ENCODE results near the gene RAVER2. TPM values are rescaled to one million over a fixed set of nuclear protein-coding genes. Genes with fewer than 3 reads are reported as not detected.

Gene RAVER2
- total RNA-seq, 1 donor from 2014 or later, result 10.1 TPM

DNA sequence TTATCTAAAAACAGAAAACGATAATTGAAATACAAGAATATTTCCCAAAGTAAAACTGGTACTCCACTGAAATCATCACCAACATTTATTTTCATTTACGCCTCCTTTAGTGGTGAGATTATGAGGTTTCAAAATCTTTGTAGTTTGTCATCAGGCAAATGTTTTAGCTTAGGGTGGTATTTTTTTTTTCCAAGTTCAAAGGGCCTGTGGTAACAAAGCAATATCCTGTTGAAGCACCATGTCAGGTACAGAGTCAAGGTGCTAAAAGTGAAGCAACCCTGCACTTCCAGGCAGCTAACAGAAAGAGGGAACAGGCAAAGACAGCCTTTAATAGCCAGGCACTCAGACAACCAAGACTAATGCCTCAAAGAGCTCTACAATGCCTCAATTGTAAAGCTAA, 132.3 kb downstream of the RAVER2 start:
- no peak for DNase-seq (ENCODE audit: low spot score)

DNA sequence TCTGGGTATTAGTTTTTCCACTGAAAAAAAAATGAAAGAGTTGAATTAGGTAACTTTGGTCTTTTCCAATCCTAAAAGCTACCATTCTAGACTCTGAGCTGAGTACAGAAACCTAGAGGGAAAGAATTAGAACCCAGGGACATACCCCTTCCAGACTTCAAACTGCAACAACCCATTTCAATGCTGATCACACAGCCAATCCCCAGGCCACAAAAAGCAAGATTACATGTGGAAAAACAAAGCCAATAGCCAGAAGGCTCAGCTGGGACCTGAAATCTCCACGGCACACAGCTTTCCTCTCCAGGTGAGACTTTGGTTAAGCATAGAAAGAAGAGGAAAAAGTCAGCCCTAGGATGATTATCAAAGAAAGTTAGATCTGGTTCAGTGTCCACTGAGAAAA, 132.7 kb downstream of the RAVER2 start:
- DNase-seq (ENCODE audit: low spot score), result no peak

DNA sequence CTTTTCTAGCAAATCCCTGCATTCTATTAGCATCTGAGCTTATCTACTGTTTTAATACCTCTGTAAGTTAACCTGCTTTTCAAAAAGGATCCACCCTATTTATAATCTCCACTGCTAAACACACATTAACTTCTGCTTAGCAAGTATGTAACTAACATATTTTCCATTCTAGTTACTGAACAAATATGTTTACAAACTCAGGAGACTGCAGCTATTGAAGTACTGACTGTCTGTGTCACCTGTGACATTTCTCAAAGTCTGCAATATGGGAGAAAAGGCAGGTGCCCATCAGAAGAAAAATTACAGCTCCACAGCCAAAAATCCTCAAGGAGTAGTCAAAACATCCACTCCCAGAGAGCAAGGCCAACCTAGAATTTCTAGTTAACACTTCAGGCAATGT, 133.2 kb downstream of the RAVER2 start:
- no peak for DNase-seq (ENCODE audit: low spot score)

DNA sequence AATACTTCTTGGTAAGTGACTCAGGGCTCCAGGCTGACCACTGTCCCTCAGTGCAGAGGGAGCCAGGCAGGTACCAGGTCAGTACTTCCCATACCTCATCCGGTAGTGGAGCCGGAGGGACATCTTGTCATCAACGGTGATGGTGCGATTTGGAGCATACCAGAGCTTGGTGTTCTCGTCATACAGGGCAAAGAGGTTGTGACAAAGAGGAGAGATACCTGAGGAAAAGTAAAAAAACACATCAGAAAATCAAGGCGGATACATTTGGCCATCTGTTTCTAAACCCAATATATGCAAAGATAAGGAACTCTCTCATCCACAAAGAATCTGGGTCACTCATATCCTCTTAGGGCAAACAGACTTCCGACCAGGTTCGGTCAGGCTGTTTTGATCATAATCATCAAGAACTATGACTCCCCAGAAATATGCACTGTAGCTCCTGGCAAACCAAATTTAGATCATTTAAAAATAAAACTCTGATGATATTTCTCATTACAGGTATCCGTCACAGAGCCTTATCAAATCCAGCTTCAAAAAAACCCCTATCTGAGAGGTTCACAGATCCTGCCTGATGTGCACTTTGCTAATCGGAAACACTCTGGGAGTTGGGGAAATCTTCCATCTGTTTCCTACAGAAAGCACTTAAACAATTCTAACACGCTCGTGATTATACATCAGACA, 134.2 kb downstream of the RAVER2 start:
- no peak for DNase-seq (ENCODE audit: low spot score)

DNA sequence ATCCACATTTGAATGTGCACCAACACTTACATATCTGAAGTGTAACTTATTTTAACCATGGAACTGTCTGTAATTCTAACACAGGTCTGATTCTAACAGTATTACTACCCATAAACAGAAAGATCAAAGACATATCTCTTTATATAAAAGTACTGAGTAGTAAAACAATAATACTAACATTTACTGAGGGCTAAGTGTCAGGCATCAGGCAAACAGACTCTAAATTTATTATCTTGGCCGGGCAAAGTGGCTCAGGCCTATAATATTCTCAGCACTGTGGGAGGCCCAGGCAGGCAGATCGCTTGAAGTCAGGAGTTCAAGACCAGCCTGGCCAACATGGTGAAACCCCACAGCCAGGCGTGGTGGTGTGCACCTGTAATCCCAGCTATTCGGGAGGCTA, 135.6 kb downstream of the RAVER2 start:
- DNase-seq (ENCODE audit: low spot score), result no peak

DNA sequence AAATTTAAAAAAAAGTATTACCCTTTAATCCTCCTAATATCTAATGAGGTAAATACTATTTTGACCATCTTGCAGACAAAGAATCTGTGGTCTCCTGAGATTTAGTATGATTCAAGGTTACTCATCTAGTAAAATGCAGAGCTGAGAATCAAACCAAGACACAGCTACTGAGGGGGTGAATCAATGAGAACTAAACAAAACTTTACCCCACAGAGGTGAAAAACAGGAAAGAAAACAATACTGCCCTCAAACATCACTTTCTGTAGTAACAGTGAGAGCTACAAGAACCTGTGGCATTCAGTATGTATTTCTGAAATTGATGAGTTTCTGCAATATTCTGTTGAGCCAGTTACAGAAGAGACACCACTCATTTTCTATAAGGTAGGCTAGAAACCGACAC, 136.4 kb downstream of the RAVER2 start:
- no peak for DNase-seq (ENCODE audit: low spot score)

Other genes starting within 250 kb of the RAVER2 start
- gene JAK1, start 221.5 kb downstream of the RAVER2 start, total RNA-seq (ENCODE audit: insufficient read depth, low replicate concordance), result 81.1 TPM

Measured in umbilical cord (tissue), 2 donors.